GM19035 (cell line): ENCODE measurements around the gene PDIA3.
"Not testable (repeated sequence)": the region's sequence is repeated elsewhere in the genome, so short reads cannot be mapped to it uniquely, and the experiment has no call there.

ENCODE experiments used
- ATAC-seq: cut with Tn5 transposase; IDR thresholded peaks from one replicate; pipeline ENCODE4 v1.9.1; 2021; ENCODE audit not compliant: unreplicated experiment

Gene PDIA3

GRCh38 chr15:43776101-43776717 is 30.0 kb downstream of the PDIA3 start:
- peak; percentile 62 for ATAC-seq

- peak; percentile 41 for ATAC-seq
Observed at GRCh38 chr15:43776718-43777266, 30.6 kb downstream of the PDIA3 start, which contains the start of gene ELL3. Gene ELL3, minus strand, starts transcription at chr15:43776966. Its CDS starts 65 bp downstream, at chr15:43776901.

GRCh38 chr15:43777267-43777914 is 31.2 kb downstream of the PDIA3 start:
- peak; percentile 55 for ATAC-seq

- ATAC-seq, result no peak
Observed at GRCh38 chr15:43779016-43779415, 32.8 kb downstream of the PDIA3 start.

- ATAC-seq, result no peak
Observed at GRCh38 chr15:43789409-43789808, 43.2 kb downstream of the PDIA3 start.

GRCh38 chr15:43791993-43792760 is 45.9 kb downstream of the PDIA3 start, which contains the start of gene SERF2:
Gene SERF2, plus strand, starts transcription at chr15:43792320. Its CDS starts 57 bp downstream, at chr15:43792377.
- ATAC-seq, result peak; percentile 86

GRCh38 chr15:43792761-43793476 is 46.7 kb downstream of the PDIA3 start:
- ATAC-seq, result no peak

GRCh38 chr15:43793647-43794046 is 47.4 kb downstream of the PDIA3 start:
- no peak for ATAC-seq

- ATAC-seq, result no peak
Observed at GRCh38 chr15:43794269-43795037, 48.2 kb downstream of the PDIA3 start.

GRCh38 chr15:43795197-43795596 is 49.0 kb downstream of the PDIA3 start:
- ATAC-seq, result no peak

GRCh38 chr15:43795997-43796396 is 49.8 kb downstream of the PDIA3 start:
- ATAC-seq, result no peak

GRCh38 chr15:43796566-43796965 is 50.3 kb downstream of the PDIA3 start:
- ATAC-seq, result no peak

GRCh38 chr15:43799209-43799944 is 53.1 kb downstream of the PDIA3 start:
- ATAC-seq, result no peak

GRCh38 chr15:43799945-43800285 is 53.7 kb downstream of the PDIA3 start, which contains the start of gene SERINC4:
Gene SERINC4, minus strand, starts transcription at chr15:43800220. Its CDS starts 234 bp downstream, at chr15:43799986.
- no peak for ATAC-seq

- peak; percentile 82 for ATAC-seq
Observed at GRCh38 chr15:43800286-43801141, 54.3 kb downstream of the PDIA3 start, which contains the start of gene HYPK. Gene HYPK, plus strand, starts transcription at chr15:43800599. Its CDS starts 24 bp downstream, at chr15:43800623.

GRCh38 chr15:43802676-43803075 is 56.4 kb downstream of the PDIA3 start:
- ATAC-seq, result not testable (repeated sequence)

- no peak for ATAC-seq
Observed at GRCh38 chr15:43808435-43808950, 62.3 kb downstream of the PDIA3 start.
